ENCODE data around the gene CCDC154. TPM values are rescaled to one million over a fixed set of nuclear protein-coding genes. Genes with fewer than 3 reads are reported as not detected.

Gene CCDC154
- total and polyA plus RNA-seq, 2 of the 4 experiments (the other 2 are of a cell fraction), result 0.09 TPM; not detected in 1

DNA sequence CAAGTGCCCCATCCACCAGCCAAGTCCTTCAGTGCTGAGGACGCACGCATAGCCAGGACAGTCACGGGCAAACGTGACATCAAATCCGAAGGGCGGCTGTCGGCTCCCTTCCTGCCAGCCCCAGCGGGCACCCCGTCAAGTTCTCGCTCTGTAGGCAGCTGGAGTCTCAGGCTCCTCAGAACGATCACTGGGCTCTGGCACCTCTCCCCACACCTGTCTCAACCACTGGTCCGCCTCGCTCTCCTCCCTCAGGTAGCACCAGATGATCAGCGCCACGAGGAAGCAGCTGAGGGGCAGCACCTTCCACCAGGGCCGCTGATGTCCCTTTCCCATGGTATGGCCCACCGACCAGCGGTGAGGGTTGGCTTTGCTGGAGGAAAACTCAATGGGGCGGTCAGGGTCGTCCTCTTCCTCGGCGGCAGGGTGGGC lies 24.2 kb downstream of the CCDC154 start:
- H2BK120ac ChIP-seq (ENCODE audit: low read depth, low read length), result no peak overlapping the region
- H3K18ac ChIP-seq (ENCODE audit: low read depth, low read length), result no peak overlapping the region
- 0 out of 2 replicates have a peak overlapping the region, but pooled peaks have one; percentile 10 for H3K56ac ChIP-seq (ENCODE audit: extremely low read depth, insufficient read depth, low read length)
- peak overlapping the region; percentile 70 for H3K4ac ChIP-seq (ENCODE audit: low read depth, low read length)
- in situ Hi-C loops (cut with MboI; ENCODE audit: low sequenced_read_pairs), result no loop called here
- BruUV-seq (replicated peaks), result TSS peak; percentile 58
- peaks cover 11 to 23% of the 10 kb centered on the region in 2 experiments for H3K79me1 ChIP-seq (ENCODE audit: low read depth in 1 of 2, low read length in 2 of 2)
- peak overlapping the region; percentile 33 for H4K5ac ChIP-seq (ENCODE audit: low read depth, low read length)
- POLR2A ChIA-PET (ENCODE audit: unreplicated experiment), result interaction anchor here (0.9 to 1.2 kb wide), 3 partner anchors 24 to 74 kb away, joined by 3 to 4 read pairs (median 4); no protein-coding TSS in a partner anchor
- H3K27me3 ChIP-seq (ENCODE audit: control insufficient read depth, insufficient read depth, low read length), result no peaks in the 10 kb centered on the region
- CTCF ChIA-PET, result no interaction called here
- peak overlapping the region; percentile 98 for H2AK9ac ChIP-seq (replicated peaks; ENCODE audit: low read depth, low read length, poor library complexity)
- no peaks in the 10 kb centered on the region for H3K9me1 ChIP-seq (ENCODE audit: insufficient read depth, low read length)
- DNase-seq, result no peak
- no peak overlapping the region; the same call in 1 of the 2 replicates for H3K14ac ChIP-seq (replicated peaks; ENCODE audit: low read depth, low read length)
- H4K91ac ChIP-seq (ENCODE audit: insufficient read depth, low read depth, low read length), result peak overlapping the region; percentile 25; the same call in 1 of the 2 replicates
- H3K4me2 ChIP-seq (ENCODE audit: low read depth, low read length), result peak overlapping the region; percentile 100
- peaks cover 3% of the 10 kb centered on the region; the same call in 1 of the 2 replicates for H3K4me1 ChIP-seq (ENCODE audit: control insufficient read depth, insufficient read depth, low read length)
- WGBS, 2 experiments (ENCODE audit: extremely low coverage in 2 of 2, insufficient read length in 1 of 2), result 0% methylated on average over 7 of the region's 22 CpGs; no CpG with 5 or more reads in 1 of the 2 experiments
- ATAC-seq (ENCODE audit: low read depth), result no peak; the same call in 1 of the 2 replicates
- intact Hi-C loops (cut with micrococcal nuclease), result loop anchor here (10.0 kb wide), 1 partner anchor 55 kb away; the partner anchor contains the start of gene CLCN7
- H3K9me3 ChIP-seq (ENCODE audit: control insufficient read depth, insufficient read depth, low read length), result no peaks in the 10 kb centered on the region
- H3K27ac ChIP-seq (ENCODE audit: insufficient read depth, low read length), result peak overlapping the region; percentile 44
- peak overlapping the region; percentile 87 for H2AK5ac ChIP-seq (ENCODE audit: low read depth, low read length)
- no peak for TF ChIP-seq CHD1 (IDR thresholded peaks at IDR 0.05; ENCODE audit: low read depth, low read length)
- peak; percentile 2; the same call in 1 of the 2 replicates for TF ChIP-seq POLR2A (IDR thresholded peaks at IDR 0.05; ENCODE audit: low read depth, low read length)
- no peaks in the 10 kb centered on the region for H4K20me1 ChIP-seq (ENCODE audit: insufficient read depth, low read length)
- peak overlapping the region; percentile 97 for H2AFZ ChIP-seq (replicated peaks; ENCODE audit: low read length, poor library complexity)
- peak overlapping the region; percentile 63 for H3K4me3 ChIP-seq (ENCODE audit: insufficient read depth, low read depth, low read length)
- peak overlapping the region; percentile 52 for H3K9ac ChIP-seq (ENCODE audit: low read depth, low read length)
- H3K23ac ChIP-seq (ENCODE audit: low read depth, low read length), result no peak overlapping the region
- peak overlapping the region; percentile 56 to 65 for H4K8ac ChIP-seq (ENCODE audit: low read depth in 2 of 2, low read length in 2 of 2)
- no peaks in the 10 kb centered on the region for H3K36me3 ChIP-seq (ENCODE audit: control insufficient read depth, insufficient read depth, low read length)
- H2BK5ac ChIP-seq (ENCODE audit: low read depth, low read length, poor library complexity, severe bottlenecking), result no peak overlapping the region
- no peak overlapping the region for H2BK15ac ChIP-seq (ENCODE audit: low read depth, low read length)
- dilution Hi-C loops (cut with HindIII; ENCODE audit: low sequenced_read_pairs, unreplicated experiment), result no loop called here
- H2BK20ac ChIP-seq (ENCODE audit: low read depth, low read length), result no peak overlapping the region

Data from IMR-90 (cell line).